ENCODE results near the gene NKAPD1.
A peak's percentile ranks its signal among the peaks of the same experiment; 100 is the strongest.
"Not testable (repeated sequence)": the region's sequence is repeated elsewhere in the genome, so short reads cannot be mapped to it uniquely, and the experiment has no call there.

NKAPD1 gene

DNA sequence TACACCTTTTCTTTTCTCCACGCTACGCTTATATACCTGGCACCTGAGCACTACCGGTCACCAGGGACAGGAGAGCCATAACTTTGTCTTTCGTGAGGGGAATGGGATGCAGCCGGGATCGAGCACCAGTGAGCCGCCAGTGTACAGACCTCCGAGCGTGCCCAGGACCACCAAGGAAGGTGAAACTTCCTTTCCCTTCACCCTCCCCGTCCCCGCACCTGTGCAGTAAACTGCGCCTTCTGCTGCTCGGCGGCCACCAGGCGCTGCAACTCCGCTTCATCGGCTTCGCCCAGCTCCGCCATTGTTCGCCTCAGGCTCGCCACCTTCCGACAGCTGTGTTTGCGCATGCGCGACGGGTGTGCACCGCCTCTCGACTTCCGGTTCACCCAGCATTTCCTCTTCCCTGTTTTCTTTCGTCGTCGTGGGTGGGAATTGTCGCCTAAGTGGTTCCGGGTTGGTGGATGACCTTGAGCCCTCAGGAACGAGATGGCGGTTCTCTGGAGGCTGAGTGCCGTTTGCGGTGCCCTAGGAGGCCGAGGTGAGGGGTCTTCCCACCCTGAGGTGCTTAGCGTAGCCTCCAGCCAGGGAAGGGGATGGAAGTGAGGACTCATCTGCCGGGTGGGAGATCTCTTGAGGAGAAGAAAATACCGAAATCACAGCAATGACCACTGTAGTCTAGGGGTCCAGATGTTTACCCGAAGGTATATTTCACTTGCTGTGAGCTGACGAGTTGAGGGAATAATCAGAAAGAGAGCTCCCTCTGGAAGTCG is 12.5 kb downstream of the NKAPD1 start, which contains the start of the genes SDHD and TIMM8B:
TSS of gene SDHD (plus strand) at position 452 of the 770 bp plus-strand sequence. CDS start at position 487, 35 bp downstream.
TSS of gene TIMM8B (minus strand) at position 335 of the 770 bp plus-strand sequence. CDS start at position 302, 33 bp downstream.
- DNase-seq, result peak; percentile 95

DNA sequence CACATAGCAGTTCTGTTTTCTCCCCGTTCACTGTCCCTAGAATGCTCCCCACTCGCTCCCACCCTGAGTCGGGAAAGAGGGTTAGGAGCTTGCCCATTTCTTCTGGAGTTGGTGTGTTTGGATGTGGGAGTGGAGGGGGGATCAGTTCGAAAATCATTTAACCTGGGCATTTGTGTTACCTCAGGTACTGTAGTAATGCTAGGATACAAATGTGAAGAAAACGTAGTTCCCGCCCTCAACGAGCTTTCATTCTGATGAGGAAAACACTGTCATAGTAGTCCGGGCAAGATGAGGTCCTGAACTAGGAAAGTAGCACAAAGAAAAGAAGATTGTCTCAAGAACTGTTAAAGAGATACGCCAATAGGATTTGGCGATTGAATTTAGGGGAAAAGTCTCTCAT is 13.1 kb downstream of the NKAPD1 start:
- no peak for DNase-seq

DNA sequence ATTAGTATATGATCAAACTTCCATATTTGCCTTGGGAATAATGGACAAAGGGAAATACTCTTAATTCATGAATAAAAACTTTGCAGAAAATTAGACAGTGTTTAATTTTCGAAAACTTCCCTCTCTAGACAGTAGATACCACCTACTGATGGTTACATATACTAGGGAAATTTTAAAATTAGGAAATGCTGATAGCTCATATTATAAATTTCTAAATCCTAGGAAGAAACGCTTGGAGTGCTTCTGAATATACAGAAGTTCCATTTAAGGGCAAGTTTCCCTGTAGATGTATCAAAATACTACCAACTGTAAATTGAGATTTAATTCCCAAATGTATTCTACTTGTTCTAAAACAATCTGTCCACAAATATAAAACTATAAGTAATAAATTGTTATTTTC is 21.2 kb downstream of the NKAPD1 start:
- DNase-seq, result not testable (repeated sequence)

DNA sequence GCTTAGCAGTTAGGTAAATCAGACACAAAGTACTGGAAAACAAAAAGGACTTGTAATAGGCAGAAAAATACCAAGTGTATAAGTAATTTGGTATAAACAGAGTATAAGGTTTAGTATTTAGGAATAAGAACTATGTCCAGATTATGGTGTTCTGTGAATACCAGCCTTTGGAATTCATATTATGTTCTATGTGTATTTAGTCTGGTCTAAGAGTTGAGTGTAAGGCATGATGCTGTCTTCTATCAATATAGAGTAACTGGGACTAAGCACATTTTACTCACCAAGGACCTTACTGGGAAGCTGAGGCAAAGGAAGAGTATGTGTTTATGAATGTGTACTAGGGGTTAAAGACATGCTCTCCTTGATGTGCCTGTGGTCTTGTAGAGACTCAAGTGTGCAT is 22.1 kb downstream of the NKAPD1 start:
- no peak for DNase-seq

DNA sequence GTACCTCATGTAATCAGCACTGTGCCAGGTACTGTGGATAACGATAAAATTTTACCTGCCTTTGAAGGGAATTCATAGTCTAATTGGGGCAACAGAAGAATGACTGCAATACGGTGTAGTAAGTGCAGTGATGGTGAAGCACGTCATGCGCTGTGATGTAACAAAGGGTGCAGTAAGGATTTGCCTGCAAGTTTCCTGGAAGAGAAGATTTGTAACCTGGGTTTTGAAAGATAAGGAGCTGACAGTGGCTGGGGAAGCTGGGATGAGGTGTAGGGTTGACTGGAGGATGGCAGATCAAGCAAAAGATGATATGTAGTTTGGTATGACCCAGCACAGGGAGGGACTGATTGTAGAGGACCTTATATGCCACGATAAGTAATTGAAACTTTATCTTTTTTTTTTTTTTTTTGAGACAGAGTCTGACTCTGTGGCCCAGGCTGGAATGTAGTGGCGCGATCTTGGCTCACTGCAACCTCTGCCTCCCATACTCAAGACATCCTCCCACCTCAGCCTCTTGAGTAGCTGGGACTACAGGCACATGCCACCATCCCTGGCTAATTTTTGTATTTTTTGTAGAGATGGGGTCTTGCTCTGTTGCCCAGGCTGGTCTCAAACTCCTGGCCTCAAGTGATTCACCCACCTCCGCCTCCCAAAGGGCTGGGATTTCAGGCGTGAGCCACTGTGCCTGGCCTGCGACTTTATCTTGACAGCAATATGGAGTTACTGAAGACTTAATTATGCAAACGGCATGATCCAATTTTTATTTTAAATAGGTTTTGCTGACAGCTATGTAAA is 23.8 kb downstream of the NKAPD1 start:
- no peak for DNase-seq

DNA sequence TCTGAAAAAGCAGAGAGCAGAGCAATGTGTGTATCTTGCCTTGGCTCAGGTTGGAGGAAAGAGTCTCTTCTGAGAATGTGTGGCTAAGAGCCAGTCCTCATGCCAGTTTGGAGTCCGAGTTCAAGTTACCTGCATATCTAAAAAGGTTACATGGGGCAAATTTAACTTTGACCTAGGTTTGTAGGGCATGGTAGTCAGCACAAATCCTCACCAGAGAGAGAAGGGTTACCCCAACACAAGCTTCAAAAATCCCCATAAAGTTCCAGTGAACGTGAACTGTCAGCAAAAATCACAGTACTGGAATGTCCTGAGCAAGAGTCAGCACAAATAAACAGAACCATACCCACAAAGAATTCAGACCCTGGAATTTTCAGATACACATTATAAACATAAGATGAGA is 26.4 kb downstream of the NKAPD1 start:
- no peak for DNase-seq

DNA sequence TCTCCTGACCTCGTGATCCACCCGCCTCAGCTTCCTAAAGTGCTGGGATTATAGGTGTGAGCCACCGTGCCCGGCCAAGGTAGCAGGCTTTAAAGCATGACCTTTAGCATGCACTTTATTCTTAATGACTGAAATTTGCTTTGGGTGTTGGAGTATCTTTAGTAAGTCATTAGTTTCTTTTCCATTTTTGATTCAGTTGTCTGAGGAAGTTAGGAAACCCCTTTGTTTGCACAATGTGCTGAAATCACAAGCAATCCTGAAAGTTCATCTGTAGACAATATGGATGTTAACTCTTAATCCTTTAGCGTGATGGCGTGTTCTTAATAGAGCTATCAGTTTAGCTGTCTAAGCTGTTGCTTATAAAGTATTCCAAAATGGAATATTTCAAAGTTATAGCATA is 29.3 kb downstream of the NKAPD1 start:
- DNase-seq, result no peak

DNA sequence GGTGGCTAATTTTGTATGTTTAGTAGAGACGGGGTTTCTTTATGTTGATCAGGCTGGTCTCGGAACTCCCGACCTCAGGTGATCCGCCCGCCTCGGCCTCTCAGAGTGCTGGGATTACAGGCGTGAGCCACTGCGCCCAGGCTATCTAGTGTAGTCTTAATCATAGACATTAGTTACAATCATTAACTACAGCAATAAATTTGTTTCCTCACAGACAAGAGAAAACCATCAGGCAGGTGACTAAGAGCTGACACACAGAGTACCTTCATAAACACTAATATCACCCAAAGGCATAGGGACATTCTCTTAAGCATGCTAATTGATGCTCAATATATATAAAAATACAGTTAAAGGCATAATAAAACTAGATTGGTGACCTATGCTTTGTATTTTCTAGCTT is 32.0 kb downstream of the NKAPD1 start:
- DNase-seq, result no peak

DNA sequence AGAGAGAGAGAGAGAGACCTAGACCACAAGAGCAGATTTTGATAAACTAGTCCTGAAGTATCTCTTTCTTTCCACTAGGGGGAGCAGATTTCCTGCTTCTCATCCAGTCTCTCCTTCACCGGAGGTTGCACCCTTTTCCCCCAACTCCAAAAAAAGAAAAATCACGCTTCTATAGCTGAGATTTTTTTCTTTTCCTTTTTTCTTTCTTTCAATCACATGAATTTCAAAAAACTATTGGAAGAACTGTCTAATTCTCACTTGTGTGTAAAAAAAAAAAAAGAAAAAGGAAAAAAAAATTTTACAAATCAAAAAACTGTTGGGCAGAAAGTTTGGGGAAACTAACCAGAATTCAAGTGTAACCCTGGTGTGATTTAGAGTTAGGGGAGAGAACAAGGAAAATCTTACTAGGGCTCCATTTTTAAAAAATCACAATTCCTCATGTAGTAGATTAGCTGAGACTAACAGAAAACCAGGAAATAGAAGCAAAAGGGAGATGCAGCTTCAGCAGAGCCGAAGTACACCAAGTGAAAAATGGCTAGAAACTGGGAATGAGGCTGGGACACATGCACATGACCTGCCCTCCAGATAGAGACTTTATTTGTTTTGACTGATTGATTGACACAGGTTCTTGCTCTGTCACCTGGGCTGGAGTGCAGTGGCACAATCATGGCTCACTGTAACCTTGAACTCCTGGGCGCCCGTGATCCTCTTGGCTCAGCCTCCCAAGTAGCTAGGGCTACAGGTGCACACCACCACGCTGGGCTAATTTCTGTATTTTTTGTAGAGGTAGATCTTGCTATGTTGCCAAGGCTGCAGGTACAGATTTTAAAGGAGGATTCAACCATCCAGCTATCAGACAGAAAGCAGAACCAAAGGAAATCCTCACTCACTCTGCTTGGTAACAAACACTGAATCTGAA is 39.7 kb downstream of the NKAPD1 start:
- DNase-seq, result no peak

DNA sequence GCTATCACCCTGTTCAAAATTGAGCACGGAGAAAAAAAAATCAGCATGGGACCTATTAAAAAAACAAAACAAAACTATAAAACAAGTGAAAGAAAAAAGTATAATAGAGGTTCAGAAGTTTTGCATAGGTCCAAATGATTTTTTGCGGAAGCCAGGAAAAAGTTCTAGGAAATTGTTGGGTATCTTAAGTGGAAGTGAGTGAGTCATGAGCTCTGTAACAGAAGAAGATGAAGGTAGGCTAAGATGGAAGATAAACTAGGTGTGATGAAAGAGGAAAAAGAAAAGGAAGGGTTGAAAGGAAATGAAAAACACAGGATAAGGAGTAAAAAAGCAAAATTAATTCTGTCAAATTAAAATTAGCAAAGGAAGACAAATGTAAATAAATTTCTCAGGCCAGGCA is 40.4 kb downstream of the NKAPD1 start:
- DNase-seq, result no peak

DNA sequence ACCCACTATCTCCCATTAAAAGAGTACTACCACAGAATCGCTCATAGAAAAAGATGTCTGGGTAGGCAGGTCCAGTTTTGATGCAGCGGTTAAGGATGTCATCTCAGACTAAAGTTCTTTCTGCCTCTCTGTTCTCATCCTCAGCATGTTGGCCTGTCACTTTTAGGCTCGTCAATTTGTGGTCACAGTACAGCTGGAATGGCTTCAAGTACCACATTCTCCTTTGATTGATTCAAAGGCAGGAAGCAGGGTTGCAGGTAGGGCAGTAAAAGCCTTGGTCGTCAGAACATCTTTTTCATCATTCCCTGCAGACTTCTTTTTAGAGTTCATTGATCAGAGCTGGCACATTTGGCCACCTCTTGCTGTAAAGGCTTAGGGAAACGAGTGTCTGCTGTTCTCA is 41.3 kb downstream of the NKAPD1 start:
- no peak for DNase-seq

DNA sequence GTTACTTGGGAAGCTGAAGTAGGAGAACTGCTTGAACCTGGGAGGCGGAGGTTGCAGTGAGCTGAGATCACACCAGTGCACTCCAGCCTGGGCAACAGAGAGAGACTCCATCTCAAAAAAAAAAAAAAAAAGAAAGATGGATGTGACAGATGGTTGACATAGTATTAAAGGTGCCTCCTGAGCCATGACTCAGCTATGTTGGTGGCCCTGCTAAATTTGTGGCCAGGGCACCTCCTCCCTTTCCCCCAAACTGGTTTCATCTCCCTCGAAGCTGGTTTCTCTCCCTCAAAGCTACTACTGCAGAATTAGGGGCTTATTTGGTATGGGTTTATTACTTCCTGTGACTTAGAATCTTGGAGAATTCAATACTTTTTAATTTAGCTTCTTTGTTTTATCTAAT is 44.1 kb downstream of the NKAPD1 start:
- DNase-seq, result no peak

DNA sequence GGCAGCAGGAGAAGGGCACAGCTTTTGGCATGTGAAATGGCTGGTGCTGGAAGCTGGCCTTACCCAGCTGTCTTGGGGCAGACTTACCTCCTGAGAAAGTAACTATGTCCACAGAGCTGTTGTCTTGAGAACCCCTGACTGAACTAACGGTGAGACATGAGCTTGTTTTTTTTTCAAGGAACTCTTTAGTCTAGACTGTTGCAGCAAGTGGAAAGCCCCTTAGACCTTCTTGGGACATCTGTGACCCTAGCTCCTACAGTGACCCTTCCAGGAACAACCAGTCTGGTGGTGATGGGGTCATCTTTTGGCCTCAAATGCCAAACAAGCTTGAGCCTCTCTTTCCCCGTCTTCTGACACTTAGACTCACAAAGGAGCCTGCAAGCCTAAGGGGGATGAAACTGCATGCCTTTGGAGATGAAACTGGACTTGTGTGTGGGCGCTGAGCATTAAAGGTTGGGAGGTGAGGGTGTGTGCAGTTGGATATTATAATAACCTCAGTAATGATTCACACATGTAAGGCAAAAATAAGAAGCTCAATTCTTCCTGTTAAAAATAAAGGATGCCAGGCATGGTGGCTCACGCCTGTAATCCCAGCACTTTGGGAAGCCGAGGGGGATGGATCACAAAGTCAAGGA is 48.0 kb downstream of the NKAPD1 start:
- DNase-seq, result no peak

DNA sequence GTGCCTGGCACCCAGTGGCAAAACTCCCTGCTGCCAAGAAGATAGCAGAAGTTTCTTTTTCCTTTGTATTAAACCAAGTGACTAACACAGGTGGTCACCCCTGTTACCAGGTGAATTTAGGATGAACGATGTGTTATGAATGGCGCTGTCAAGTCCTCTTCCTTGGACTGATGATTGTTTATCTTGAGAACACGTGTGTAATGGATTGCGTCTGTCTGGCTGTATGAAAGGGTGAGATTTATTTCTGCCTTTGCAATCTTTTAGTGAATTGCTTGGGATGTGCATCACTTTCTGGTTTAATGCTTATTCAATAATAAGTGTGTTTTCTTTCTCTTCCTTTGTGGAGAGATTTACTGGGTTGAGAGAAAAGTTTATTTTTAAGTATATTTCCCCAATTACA is 49.0 kb downstream of the NKAPD1 start:
- DNase-seq, result no peak

DNA sequence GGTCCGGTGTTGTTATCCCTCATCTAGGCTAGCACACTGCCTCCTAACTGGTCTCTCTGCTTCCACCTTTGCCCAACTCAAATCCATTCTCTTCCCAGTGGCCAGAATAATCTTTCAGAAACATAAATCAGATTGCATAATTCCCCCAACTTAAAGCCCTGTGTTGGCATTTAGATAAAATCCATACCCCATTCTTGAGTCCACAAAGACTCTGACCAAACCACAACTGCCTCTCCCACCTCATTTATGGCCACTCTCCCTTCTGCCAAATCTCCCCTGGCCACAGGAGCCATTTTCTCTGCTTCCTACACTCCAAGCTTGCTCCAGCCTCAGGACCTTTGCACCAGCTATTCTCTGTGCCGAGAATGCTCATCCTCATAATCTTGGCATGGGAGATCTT is 53.0 kb downstream of the NKAPD1 start:
- DNase-seq, result no peak

DNA sequence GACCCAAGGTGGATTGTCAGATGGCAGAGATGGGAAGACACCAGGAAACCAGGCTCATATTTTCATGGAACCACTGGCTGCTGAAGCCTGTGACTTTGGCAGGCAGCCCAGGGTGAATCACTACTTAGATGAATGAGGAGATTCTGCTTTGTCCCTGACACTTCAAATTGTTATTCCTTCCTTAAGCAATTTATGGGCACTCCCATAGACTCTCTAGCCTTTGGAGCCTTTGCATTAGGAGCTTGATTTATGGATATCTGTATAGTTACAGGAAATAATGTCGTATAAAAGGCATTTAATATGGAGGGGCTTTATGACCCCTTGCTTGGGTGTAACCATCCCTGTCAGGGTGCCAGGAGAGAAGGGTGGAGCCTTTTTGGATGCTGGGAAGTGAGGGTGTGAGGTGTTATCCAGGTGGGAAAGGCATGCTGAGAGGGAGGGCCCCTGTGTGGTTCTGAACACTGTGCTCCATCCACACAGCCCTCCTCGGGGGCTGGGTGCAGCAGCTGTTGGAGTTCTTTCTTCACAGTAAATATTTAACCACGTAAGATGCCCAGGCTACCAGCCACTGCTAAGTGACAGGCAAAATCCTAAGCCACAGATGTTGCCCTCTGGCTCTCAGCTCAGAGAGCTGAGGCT is 54.5 kb downstream of the NKAPD1 start:
- no peak for DNase-seq

DNA sequence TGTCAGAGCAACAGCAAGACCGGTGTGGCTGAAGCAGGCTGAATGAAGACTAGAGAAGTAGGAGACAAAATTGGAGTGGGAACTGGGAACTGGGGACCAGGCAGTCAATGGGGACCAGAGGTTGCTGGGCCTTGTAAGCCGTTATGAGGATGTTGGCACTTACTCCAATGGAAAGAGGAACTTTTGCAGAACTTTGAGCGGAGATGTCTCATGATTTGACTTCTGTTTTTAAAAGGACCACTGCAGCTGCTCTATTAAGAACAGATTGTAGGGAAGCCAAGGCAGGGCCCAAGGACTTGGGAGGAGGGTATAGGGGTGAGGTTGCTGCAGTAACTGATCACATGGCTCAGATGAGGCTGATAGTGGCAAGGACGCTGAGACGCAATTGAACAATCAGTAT is 55.6 kb downstream of the NKAPD1 start:
- DNase-seq, result no peak

DNA sequence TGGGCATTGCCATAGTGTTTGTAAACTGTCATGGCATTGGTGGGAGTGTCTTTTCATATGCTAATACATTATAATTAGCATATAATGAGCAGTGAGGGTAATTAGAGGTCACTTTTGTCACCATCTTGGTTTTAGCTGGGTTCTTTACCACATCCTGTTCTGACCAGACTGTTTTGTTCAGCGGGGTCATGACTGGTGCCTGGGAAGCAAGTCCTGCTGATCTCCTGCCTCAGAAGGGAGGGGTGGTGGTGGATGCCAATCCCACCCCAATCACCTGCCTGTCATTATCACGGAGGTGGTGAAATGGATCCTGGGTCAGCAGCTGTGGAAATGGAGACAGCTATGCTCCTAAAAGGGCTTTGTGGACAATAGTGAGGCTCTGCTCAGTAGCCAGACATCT is 58.6 kb downstream of the NKAPD1 start:
- DNase-seq, result no peak

DNA sequence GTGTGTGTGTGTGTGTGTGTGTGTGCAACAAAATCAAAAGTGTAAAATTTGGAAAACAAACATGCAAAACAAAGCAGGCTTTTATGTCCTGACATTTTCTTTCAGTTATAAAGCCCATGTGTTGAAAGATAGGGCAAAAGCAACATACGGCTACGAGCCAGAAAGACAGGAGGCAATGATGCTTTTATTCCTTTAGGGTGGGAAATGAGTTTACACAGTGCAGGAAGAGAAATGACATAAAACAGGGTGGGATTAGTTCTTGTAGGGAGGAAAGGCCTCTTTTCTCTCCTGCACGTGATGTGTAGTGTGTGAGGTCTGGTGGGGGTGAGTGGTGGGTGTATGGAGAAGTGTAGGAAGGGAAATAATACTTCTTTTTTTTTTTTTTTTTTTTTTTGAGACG is 60.4 kb downstream of the NKAPD1 start:
- DNase-seq, result no peak

All from CD4-positive, alpha-beta T cell treated with Interleukin-17A for 4 hours (primary cell).